ENCODE measurements around the gene CCDC158. TPM values are rescaled to one million over a fixed set of nuclear protein-coding genes. Genes with fewer than 3 reads are reported as not detected.

Gene CCDC158
- total RNA-seq, 1 donor = 0.36 TPM

DNA sequence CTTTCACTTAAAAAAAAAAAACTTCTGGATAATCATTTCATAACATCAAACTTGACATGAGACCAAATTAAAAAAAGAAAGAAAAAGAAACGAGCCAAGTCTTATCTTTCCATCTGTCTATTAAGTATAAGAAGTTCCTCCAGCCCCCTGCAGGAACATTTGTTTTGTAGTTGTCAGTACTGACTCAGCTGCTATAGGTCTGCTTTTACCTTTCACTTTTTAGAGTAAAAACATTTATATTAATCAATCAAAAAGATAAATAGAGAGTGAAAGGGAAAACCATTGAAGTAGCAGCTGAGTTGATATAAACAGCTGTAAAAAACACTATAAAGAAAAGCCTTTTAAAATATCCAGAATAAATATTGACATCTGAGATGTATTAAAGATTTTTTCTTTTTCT lies 46.1 kb downstream of the CCDC158 start:
- TF ChIP-seq, protein P1, sequence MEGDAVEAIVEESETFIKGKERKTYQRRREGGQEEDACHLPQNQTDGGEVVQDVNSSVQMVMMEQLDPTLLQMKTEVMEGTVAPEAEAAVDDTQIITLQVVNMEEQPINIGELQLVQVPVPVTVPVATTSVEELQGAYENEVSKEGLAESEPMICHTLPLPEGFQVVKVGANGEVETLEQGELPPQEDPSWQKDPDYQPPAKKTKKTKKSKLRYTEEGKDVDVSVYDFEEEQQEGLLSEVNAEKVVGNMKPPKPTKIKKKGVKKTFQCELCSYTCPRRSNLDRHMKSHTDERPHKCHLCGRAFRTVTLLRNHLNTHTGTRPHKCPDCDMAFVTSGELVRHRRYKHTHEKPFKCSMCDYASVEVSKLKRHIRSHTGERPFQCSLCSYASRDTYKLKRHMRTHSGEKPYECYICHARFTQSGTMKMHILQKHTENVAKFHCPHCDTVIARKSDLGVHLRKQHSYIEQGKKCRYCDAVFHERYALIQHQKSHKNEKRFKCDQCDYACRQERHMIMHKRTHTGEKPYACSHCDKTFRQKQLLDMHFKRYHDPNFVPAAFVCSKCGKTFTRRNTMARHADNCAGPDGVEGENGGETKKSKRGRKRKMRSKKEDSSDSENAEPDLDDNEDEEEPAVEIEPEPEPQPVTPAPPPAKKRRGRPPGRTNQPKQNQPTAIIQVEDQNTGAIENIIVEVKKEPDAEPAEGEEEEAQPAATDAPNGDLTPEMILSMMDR (IDR thresholded peaks at IDR 0.05; ENCODE audit: extremely low read depth, low read depth, low read length) = no peak
- H3K79me2 ChIP-seq (ENCODE audit: insufficient read depth, low read length) = no peaks in the 10 kb centered on the region
- H3K27ac ChIP-seq (ENCODE audit: low read depth, low read length) = no peak overlapping the region
- no peak overlapping the region for H2AFZ ChIP-seq (ENCODE audit: low read length)
- no peaks in the 10 kb centered on the region for H3K9me3 ChIP-seq (ENCODE audit: low read depth, low read length)
- no peak overlapping the region for H3K4me2 ChIP-seq (ENCODE audit: insufficient read depth, low read length)
- no peak for DNase-seq (ENCODE audit: insufficient read length, low spot score, missing footprints)
- H3K27me3 ChIP-seq (ENCODE audit: insufficient read depth, low read length) = no peaks in the 10 kb centered on the region
- H3K4me1 ChIP-seq (ENCODE audit: insufficient read depth, low read length) = peaks cover 3% of the 10 kb centered on the region
- H4K20me1 ChIP-seq (ENCODE audit: insufficient read depth, low read length) = no peaks in the 10 kb centered on the region
- no peak overlapping the region for H3K4me3 ChIP-seq (ENCODE audit: insufficient read depth, low read length)
- H3K36me3 ChIP-seq (ENCODE audit: insufficient read depth, low read length) = no peaks in the 10 kb centered on the region

DNA sequence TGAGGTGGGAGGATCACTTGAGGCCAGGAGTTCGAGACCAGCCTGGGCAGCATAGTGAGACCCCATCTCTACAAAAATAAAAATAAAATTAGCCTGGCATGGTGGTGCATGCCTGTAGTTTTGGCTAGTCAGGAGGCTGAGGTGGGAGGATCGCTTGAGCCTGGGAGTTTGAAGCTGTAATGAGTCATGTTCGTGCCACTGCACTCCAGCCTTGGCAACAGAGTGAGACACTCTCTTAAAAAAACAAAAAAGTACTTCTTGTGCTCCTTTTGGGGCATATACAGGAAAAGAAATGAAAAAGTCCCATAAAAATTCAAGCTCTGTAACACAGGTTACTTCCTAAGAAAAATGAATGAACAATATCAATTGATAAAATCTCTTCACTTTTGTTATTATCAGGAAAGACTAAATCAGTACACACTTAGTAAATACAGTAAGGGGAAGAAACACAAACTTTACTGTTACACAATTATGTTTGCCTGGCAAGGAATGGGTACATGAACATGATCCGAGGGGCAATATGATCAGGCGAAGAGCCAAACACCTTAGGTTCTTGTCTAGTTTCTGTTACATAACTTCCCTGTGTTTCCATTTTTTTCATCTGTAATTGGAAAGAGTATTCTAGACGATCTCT lies 46.9 kb downstream of the CCDC158 start:
- H4K20me1 ChIP-seq (ENCODE audit: insufficient read depth, low read length) = no peaks in the 10 kb centered on the region
- H3K27ac ChIP-seq (ENCODE audit: low read depth, low read length) = no peak overlapping the region
- H3K36me3 ChIP-seq (ENCODE audit: insufficient read depth, low read length) = no peaks in the 10 kb centered on the region
- peak overlapping the region; percentile 7 for H3K4me2 ChIP-seq (ENCODE audit: insufficient read depth, low read length)
- H3K27me3 ChIP-seq (ENCODE audit: insufficient read depth, low read length) = peaks cover 7% of the 10 kb centered on the region
- H3K4me3 ChIP-seq (ENCODE audit: insufficient read depth, low read length) = no peak overlapping the region
- no peaks in the 10 kb centered on the region for H3K79me2 ChIP-seq (ENCODE audit: insufficient read depth, low read length)
- TF ChIP-seq, protein P1 (IDR thresholded peaks at IDR 0.05; ENCODE audit: extremely low read depth, low read depth, low read length) = no peak
- no peak overlapping the region for H2AFZ ChIP-seq (ENCODE audit: low read length)
- H3K4me1 ChIP-seq (ENCODE audit: insufficient read depth, low read length) = peaks cover 3% of the 10 kb centered on the region
- no peaks in the 10 kb centered on the region for H3K9me3 ChIP-seq (ENCODE audit: low read depth, low read length)
- DNase-seq (ENCODE audit: insufficient read length, low spot score, missing footprints) = no peak

DNA sequence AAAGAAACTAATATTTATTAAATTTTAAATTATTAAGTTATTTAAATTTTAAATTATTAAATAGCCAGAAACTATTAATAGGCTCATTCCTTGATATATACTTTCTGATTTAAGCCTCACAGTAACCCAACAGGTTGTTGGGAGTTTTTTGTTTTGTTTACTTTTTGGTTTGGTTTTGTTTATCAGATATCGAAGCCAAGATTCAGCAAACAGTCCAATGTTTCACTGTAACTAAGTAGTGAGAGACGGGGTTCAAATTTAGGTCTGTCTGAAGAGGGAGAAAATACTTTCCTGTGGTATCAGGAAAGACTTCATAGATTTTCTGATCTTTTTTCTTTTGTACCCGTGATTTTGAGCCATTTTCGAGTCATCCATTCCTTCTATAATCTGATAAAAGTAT lies 54.2 kb downstream of the CCDC158 start:
- Histone ChIP-seq H3K79me2 (ENCODE audit: insufficient read depth, low read length) (no peaks in the 10 kb centered on the region), H4K20me1 (ENCODE audit: insufficient read depth, low read length) (no peaks in the 10 kb centered on the region), H3K9me3 (ENCODE audit: low read depth, low read length) (no peaks in the 10 kb centered on the region), H3K27me3 (ENCODE audit: insufficient read depth, low read length) (peaks cover 13% of the 10 kb centered on the region), H3K4me2 (ENCODE audit: insufficient read depth, low read length) (no peak overlapping the region), H3K27ac (ENCODE audit: low read depth, low read length) (no peak overlapping the region), H3K4me3 (ENCODE audit: insufficient read depth, low read length) (no peak overlapping the region), H3K4me1 (ENCODE audit: insufficient read depth, low read length) (no peaks in the 10 kb centered on the region), H3K36me3 (ENCODE audit: insufficient read depth, low read length) (no peaks in the 10 kb centered on the region), H2AFZ (ENCODE audit: low read length) (no peak overlapping the region)
- TF ChIP-seq, protein P1 (IDR thresholded peaks at IDR 0.05; ENCODE audit: extremely low read depth, low read depth, low read length) = no peak
- no peak for DNase-seq (ENCODE audit: insufficient read length, low spot score, missing footprints)

DNA sequence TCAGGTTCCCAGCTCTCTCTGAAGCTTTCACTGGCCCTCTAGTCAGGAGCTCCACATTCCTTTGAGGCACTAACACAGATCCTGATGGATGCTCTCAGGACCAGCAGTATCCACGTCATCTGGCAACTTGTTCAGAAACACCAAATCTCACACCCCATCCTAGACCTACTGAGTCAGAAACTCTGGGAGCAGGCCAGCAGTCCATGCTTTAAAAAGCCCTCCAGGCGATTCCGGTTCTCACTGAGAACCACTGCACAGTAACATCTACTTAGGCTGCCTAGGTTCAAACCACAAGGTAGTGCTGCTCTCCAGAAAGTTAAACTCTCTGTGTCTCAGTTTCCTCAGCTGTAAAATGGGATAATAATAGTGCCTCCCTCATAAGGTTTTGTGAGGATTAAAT lies 55.3 kb downstream of the CCDC158 start:
- no peaks in the 10 kb centered on the region for H3K36me3 ChIP-seq (ENCODE audit: insufficient read depth, low read length)
- H3K4me1 ChIP-seq (ENCODE audit: insufficient read depth, low read length) = no peaks in the 10 kb centered on the region
- no peak for DNase-seq (ENCODE audit: insufficient read length, low spot score, missing footprints)

More for the DNA sequence above, 55.3 kb downstream of the CCDC158 start:
- H3K27ac ChIP-seq (ENCODE audit: low read depth, low read length) = no peak overlapping the region
- no peak overlapping the region for H2AFZ ChIP-seq (ENCODE audit: low read length)
- no peak overlapping the region for H3K4me3 ChIP-seq (ENCODE audit: insufficient read depth, low read length)
- peaks cover 13% of the 10 kb centered on the region for H3K27me3 ChIP-seq (ENCODE audit: insufficient read depth, low read length)
- TF ChIP-seq, protein P1 (IDR thresholded peaks at IDR 0.05; ENCODE audit: extremely low read depth, low read depth, low read length) = no peak
- no peak overlapping the region for H3K4me2 ChIP-seq (ENCODE audit: insufficient read depth, low read length)
- H3K79me2 ChIP-seq (ENCODE audit: insufficient read depth, low read length) = no peaks in the 10 kb centered on the region
- H3K9me3 ChIP-seq (ENCODE audit: low read depth, low read length) = no peaks in the 10 kb centered on the region
- no peaks in the 10 kb centered on the region for H4K20me1 ChIP-seq (ENCODE audit: insufficient read depth, low read length)
